ENCODE results near the gene HRH2.

Gene HRH2

DNA sequence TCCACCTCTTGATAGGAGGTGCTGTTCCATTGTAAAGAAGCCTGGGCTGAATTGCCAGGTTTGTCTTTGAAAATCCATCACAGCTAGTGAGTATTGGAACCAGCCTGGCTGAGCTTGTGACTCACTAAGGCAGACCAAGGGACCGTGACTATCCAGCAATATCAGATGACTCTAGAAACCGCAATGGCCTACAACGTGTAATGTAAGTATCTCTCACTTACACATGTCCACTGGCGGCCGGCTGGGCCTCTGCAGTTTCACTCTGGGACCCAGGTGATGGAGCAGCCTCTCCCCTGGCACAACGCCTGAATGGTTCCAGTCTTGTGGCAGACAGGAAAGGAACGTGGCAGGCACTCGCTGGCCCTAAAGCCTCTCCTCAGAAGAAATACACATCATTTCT, 3.1 kb upstream of the HRH2 start:
- TF ChIP-seq POU2F2 (IDR thresholded peaks at IDR 0.05; ENCODE audit: low read depth, low read length) (no peak), POLR2AphosphoS5 (IDR thresholded peaks at IDR 0.05; ENCODE audit: low read depth, low read length) (no peak), PAX5 (IDR thresholded peaks at IDR 0.05; ENCODE audit: insufficient read depth, low read length, severe bottlenecking) (no peak), SPI1 (IDR thresholded peaks at IDR 0.05; ENCODE audit: low read depth, low read length) (no peak), TAF1 (IDR thresholded peaks at IDR 0.05; ENCODE audit: low read depth, low read length) (no peak), POLR2A (IDR thresholded peaks at IDR 0.05; ENCODE audit: low read depth, low read length) (no peak)
- DNase-seq (ENCODE audit: insufficient read length, low spot score) (no peak), FAIRE-seq (no peak)

DNA sequence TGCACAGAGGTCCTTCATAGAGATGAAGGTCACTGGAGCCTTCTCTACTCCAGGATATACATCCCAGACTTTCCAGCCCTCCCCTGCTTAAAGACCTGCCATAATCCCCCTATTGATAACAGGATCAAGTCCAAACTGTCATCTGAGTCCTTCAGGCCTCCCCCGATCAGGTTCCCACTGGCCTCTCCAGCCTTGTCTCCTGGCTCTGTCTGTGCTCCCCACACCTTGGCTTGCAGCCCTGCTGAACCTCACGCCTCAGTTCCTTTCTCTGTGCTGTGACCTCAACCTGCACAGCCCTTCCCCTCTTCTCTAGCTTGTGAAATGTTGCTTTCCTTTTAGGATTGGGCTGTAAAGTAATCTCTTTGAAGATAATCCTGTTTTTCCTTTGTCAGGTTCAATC, 2.5 kb upstream of the HRH2 start:
- FAIRE-seq, result no peak
- no peak for TF ChIP-seq POLR2AphosphoS5 (IDR thresholded peaks at IDR 0.05; ENCODE audit: low read depth, low read length)
- TF ChIP-seq POLR2A (IDR thresholded peaks at IDR 0.05; ENCODE audit: low read depth, low read length), result no peak
- TF ChIP-seq PAX5 (IDR thresholded peaks at IDR 0.05; ENCODE audit: insufficient read depth, low read length, severe bottlenecking), result no peak

DNA sequence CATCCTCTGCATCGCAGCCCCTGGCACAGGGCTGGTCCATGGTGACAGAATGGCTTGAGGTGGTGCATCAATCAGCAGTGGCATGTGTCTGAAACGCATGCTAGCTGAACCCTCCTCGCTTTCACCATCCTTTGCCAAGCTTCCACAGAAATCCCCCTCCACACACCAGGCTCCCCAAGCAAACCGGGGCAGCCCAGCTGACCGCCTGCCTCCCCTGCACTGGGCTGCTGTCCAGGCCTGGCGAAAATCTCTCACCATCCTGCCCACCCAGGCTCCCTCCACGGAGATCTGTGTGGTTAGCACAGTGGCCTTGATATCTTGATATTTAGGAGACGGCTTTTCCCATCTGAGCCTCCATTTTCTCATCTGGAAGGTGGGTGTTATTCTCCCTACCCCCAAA, 905 bp upstream of the HRH2 start:
- DNase-seq (ENCODE audit: insufficient read length, low spot score) (no peak), FAIRE-seq (no peak)
- no peak for TF ChIP-seq PAX5 (IDR thresholded peaks at IDR 0.05; ENCODE audit: insufficient read depth, low read length, severe bottlenecking)
- TF ChIP-seq TAF1 (IDR thresholded peaks at IDR 0.05; ENCODE audit: low read depth, low read length), result no peak

More for the DNA sequence above, 2.5 kb upstream of the HRH2 start:
- DNase-seq (ENCODE audit: insufficient read length, low spot score), result no peak

DNA sequence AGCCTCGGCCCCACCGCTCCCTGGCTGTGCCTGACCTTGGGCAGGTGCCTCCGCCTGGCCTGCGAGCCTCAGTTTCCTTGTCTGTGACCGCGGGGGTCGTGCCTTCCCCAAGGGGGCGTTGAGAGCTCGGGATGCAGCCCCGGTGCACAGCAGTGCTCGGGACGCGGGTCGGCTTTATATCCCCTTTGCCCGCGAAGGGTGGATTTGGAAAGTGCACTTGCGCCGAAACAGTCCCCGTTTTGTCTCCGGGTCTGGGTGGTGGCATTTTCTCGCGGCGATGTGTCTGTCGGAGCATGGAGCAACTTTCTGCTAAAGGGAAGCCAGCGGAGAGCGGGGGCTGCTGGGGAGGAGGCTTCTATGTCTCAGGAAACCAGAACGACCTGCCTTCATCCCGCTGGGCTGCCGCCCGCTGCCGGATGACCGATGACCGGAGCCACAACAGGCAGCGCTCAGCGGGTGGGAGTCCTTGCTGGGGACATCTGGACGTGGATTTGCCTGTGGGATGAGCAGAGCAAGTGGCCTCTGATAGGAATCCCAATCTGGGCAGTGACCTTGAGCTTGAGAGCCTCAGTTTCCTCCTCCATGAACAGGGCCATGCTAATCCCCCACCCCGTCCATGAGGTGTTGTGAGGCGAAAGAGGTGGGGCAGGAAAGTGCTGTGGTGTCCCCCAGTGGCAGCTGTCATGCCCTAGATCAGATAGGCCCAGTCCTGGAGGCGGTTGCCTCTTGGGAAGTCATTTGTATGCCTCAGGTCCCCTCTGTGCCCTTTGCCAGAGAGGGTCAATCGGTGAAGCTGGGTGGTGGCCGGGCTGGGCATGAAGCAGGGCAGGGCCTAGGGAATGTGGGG, 651 bp downstream of the HRH2 start:
- FAIRE-seq, result no peak
- TF ChIP-seq TAF1 (IDR thresholded peaks at IDR 0.05; ENCODE audit: low read depth, low read length) (no peak), POU2F2 (IDR thresholded peaks at IDR 0.05; ENCODE audit: low read depth, low read length) (no peak), PAX5 (IDR thresholded peaks at IDR 0.05; ENCODE audit: insufficient read depth, low read length, severe bottlenecking) (no peak), POLR2A (IDR thresholded peaks at IDR 0.05; ENCODE audit: low read depth, low read length) (no peak), SPI1 (IDR thresholded peaks at IDR 0.05; ENCODE audit: low read depth, low read length) (no peak), POLR2AphosphoS5 (IDR thresholded peaks at IDR 0.05; ENCODE audit: low read depth, low read length) (no peak)
- no peak for DNase-seq (ENCODE audit: insufficient read length, low spot score)

DNA sequence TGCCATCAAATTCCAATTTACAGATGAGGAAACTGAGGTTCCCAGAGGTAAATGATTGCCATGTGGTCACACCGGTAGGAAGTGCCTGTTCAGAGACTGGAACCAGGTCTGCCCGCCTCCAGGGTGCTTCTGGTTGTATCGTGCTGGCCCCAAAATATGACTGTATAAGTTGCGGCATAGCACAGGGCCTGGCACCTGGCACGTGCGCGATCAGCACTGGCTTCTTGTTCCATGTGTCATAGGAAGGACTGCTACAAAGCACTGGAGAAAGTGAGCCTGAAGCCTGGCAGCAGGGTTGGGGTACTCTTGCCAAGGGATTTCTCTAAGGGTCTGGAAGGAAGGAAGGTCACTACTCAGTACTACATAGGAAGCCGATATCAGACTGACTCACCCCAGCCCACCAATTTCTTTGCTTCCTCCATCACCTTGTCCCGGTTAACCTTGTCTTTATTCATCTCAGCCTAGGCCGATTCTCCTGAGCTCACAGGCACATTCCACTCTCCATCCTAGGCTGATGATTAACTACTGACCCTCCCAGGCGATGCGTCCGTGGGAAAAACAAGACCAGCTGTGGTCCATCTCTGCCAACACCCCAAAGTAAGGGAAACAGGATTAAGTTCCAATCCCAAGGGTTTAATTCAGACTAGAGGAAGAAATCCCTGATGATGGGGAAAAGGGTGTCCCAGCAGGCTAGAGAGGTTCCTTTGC, 1.8 kb downstream of the HRH2 start:
- no peak for DNase-seq (ENCODE audit: insufficient read length, low spot score)
- FAIRE-seq, result no peak
- TF ChIP-seq PAX5 (IDR thresholded peaks at IDR 0.05; ENCODE audit: insufficient read depth, low read length, severe bottlenecking), result no peak
- no peak for TF ChIP-seq TAF1 (IDR thresholded peaks at IDR 0.05; ENCODE audit: low read depth, low read length)
- no peak for TF ChIP-seq POLR2AphosphoS5 (IDR thresholded peaks at IDR 0.05; ENCODE audit: low read depth, low read length)
- no peak for TF ChIP-seq SPI1 (IDR thresholded peaks at IDR 0.05; ENCODE audit: low read depth, low read length)
- no peak for TF ChIP-seq POLR2A (IDR thresholded peaks at IDR 0.05; ENCODE audit: low read depth, low read length)
- no peak for TF ChIP-seq POU2F2 (IDR thresholded peaks at IDR 0.05; ENCODE audit: low read depth, low read length)

DNA sequence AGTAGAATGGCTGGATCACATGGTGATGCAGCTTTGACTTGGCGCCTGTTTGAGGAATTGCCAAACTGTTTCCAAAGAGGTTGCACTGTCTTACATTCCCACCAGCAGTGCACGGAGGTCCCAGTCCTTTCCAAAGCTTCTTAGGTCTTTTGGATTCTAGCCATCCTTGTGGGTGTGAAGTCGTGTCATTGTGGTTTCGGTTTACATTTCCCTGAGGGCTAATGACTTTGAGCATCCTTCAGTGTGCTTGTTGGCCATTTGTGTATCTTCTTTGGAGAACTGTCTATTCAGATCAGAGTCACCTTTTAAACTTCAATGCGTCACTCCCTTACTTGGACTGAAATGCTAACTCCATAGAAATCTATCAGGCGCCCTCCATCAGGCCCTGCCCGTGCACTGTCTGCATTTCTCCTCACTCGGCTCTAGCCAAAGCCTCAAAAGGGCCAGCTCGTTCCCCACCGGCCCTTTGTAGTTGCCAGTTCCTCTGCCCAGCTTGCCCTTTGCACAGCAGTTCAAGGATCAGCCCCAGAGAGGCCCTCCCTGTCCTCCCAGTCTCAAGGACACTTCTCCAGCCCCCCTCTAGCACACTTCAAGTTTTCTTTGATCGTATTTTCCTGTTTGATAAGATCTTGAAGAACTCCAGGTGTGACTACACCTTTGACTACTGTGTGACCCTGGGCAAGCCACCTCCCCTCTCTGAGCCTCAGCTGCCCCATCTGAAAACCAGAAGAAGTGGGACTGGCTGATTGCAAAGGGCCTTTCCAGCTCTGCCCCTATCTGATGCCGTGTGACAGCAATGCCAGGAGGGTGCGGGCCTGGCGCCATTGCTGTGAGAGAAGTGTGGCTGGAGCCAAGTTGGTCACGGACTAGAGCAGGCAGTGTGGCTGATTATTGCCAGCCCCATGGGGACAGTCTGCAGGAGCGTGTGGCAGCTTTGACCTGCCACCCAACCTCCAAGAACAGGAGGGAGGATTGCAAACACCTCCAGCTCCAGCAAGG, 5.6 kb downstream of the HRH2 start:
- DNase-seq (ENCODE audit: insufficient read length, low spot score) (no peak), FAIRE-seq (no peak)
- TF ChIP-seq SPI1 (IDR thresholded peaks at IDR 0.05; ENCODE audit: low read depth, low read length), result no peak
- no peak for TF ChIP-seq POLR2A (IDR thresholded peaks at IDR 0.05; ENCODE audit: low read depth, low read length)
- TF ChIP-seq POU2F2 (IDR thresholded peaks at IDR 0.05; ENCODE audit: low read depth, low read length), result no peak
- no peak for TF ChIP-seq POLR2AphosphoS5 (IDR thresholded peaks at IDR 0.05; ENCODE audit: low read depth, low read length)
- TF ChIP-seq PAX5 (IDR thresholded peaks at IDR 0.05; ENCODE audit: insufficient read depth, low read length, severe bottlenecking), result no peak

DNA sequence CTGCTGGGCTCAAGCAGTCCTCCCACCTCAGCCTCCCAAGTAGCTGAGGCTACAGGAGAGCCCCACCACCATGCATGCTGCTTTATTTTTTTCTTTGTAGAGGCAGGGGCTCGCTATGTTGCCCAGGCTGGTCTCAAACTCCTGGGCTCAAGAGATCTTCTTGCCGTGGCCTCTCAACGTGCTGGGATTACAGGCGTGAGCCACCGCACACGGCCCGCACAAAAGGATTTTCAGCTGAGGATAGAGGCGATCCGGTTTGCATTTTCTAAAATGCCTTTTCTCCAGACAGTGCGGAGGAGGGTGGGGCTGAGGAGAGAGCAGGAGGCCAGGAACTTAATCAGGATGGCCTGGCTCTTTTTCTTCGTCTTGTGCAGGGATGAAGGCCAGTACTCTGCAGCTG, 6.9 kb downstream of the HRH2 start:
- no peak for DNase-seq (ENCODE audit: insufficient read length, low spot score)
- no peak for FAIRE-seq
- TF ChIP-seq SPI1 (IDR thresholded peaks at IDR 0.05; ENCODE audit: low read depth, low read length) (no peak), POLR2A (IDR thresholded peaks at IDR 0.05; ENCODE audit: low read depth, low read length) (no peak), POLR2AphosphoS5 (IDR thresholded peaks at IDR 0.05; ENCODE audit: low read depth, low read length) (no peak), TAF1 (IDR thresholded peaks at IDR 0.05; ENCODE audit: low read depth, low read length) (no peak), POU2F2 (IDR thresholded peaks at IDR 0.05; ENCODE audit: low read depth, low read length) (no peak), PAX5 (IDR thresholded peaks at IDR 0.05; ENCODE audit: insufficient read depth, low read length, severe bottlenecking) (no peak)

DNA sequence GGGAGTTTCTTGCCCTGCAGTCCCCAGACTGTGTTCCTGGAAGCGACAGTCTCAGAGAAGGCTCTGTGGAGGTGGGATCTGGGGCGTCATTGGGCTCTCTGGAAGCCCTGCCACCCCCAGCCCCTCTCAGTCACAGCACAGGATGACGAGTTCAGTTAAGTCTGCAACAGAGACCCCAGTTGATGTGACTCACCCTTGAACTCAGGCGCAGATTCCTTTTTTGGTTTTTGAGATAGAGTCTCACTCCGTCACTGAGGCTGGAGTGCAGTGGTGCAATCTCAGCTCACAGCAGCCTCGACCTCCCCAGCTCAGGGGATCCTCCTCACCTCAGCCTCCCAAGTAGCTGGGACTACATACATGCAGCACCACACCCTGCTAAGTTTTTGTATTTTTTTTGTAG, 8.3 kb downstream of the HRH2 start:
- DNase-seq (ENCODE audit: insufficient read length, low spot score) (no peak), FAIRE-seq (no peak)
- TF ChIP-seq POU2F2 (IDR thresholded peaks at IDR 0.05; ENCODE audit: low read depth, low read length) (no peak), PAX5 (IDR thresholded peaks at IDR 0.05; ENCODE audit: insufficient read depth, low read length, severe bottlenecking) (no peak), TAF1 (IDR thresholded peaks at IDR 0.05; ENCODE audit: low read depth, low read length) (no peak), SPI1 (IDR thresholded peaks at IDR 0.05; ENCODE audit: low read depth, low read length) (no peak), POLR2A (IDR thresholded peaks at IDR 0.05; ENCODE audit: low read depth, low read length) (no peak), POLR2AphosphoS5 (IDR thresholded peaks at IDR 0.05; ENCODE audit: low read depth, low read length) (no peak)

DNA sequence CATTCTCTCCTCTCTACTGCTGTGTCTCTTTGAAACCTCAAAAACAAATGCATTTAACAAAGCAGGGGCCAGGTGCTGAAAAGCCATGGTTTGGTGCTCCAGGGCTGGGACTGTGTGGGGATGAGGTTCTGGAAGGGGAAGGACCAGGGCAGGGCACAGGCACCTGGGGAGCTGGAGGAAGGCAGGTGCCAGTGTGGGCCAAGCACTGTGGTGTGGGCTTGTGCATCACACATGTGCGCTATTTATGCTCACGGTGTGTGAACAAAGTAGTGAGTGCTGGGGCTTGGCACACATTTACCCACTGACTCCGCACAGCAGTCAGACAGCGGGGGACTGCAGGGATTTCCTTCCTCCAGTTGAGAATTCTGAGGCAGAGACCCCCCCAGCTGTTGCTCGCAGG, 10.1 kb downstream of the HRH2 start:
- TF ChIP-seq POLR2AphosphoS5 (IDR thresholded peaks at IDR 0.05; ENCODE audit: low read depth, low read length), result no peak
- no peak for TF ChIP-seq TAF1 (IDR thresholded peaks at IDR 0.05; ENCODE audit: low read depth, low read length)
- no peak for TF ChIP-seq SPI1 (IDR thresholded peaks at IDR 0.05; ENCODE audit: low read depth, low read length)
- no peak for TF ChIP-seq POLR2A (IDR thresholded peaks at IDR 0.05; ENCODE audit: low read depth, low read length)
- TF ChIP-seq POU2F2 (IDR thresholded peaks at IDR 0.05; ENCODE audit: low read depth, low read length), result no peak
- TF ChIP-seq PAX5 (IDR thresholded peaks at IDR 0.05; ENCODE audit: insufficient read depth, low read length, severe bottlenecking), result no peak
- DNase-seq (ENCODE audit: insufficient read length, low spot score), result no peak
- no peak for FAIRE-seq
